Vagina (tissue), 2 donors: ENCODE measurements around the gene NELL1.

Experiments
- POLR2A ChIP-seq, 2 donors: fragments of 450-650 bp; IDR thresholded peaks; one replicate each; pipeline ENCODE4 v1.6.1; 2017; ENCODE audit warnings: antibody characterized with exemption in 2 of 2, mild to moderate bottlenecking in 2 of 2, moderate library complexity in 2 of 2
- POLR2AphosphoS5 ChIP-seq, 2 donors: sonication (generic); formaldehyde crosslinking; IDR thresholded peaks; one replicate each; pipeline ENCODE4 v1.9.0; 2017; ENCODE audit warnings: antibody characterized with exemption in 2 of 2, mild to moderate bottlenecking in 2 of 2, low read depth in 1 of 2; ENCODE audit not compliant: insufficient read depth in 1 of 2
- TF ChIP-seq, protein P1 (sequence below), 3 experiments: fragments of 450-650 bp in 2 of 3; fragments of 200-600 bp in 1 of 3; sonication (generic) in 1 of 3; IDR thresholded peaks; one replicate each; pipeline ENCODE4 v1.5.1; 2017 to 2019; ENCODE audit warnings: antibody characterized with exemption in 3 of 3, mild to moderate bottlenecking in 2 of 3, moderate library complexity in 2 of 3

DNA sequence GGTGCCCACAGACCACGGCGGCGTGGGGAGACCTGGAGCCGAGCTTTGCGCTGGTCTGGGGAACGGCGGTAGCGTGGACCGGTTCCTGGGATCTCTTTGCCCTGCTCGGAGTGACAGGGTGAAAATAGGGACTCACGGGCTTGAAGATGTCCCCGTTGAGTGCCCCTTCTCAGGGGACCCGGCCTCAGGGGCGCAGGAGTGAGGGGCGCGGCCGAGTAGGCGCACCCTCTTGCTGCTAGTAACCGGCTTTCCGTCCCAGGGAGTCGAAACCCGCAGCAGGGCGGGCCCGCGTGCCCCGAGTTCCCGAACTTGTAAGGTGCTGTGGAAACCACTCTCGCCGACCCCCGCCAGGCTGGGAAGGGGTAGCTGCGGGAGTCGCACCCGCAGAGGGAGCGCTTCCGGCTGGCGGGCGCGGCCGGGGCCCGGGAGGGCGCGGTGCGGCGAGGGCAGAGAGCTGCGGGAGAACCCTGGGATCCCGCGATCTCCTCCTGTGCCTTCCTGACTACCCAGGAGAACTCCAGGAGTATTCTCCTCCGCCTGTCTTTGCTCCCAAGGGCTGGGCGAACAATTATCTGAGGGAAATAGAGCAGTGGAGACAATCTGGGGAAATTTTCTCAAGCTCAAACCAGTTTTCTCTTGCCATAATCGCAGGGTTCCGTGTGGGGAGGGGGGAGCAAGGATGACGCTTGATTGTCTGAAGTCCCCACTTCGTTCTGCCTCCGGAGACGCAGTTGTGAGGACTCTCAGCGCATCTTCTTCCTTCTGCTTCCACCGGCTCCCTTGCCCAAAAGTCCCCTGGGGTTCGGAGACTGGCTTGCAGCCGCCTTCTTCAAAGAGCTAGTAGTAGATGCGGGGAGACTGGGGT lies 666 bp downstream of the NELL1 start:
- TF ChIP-seq, protein P1, sequence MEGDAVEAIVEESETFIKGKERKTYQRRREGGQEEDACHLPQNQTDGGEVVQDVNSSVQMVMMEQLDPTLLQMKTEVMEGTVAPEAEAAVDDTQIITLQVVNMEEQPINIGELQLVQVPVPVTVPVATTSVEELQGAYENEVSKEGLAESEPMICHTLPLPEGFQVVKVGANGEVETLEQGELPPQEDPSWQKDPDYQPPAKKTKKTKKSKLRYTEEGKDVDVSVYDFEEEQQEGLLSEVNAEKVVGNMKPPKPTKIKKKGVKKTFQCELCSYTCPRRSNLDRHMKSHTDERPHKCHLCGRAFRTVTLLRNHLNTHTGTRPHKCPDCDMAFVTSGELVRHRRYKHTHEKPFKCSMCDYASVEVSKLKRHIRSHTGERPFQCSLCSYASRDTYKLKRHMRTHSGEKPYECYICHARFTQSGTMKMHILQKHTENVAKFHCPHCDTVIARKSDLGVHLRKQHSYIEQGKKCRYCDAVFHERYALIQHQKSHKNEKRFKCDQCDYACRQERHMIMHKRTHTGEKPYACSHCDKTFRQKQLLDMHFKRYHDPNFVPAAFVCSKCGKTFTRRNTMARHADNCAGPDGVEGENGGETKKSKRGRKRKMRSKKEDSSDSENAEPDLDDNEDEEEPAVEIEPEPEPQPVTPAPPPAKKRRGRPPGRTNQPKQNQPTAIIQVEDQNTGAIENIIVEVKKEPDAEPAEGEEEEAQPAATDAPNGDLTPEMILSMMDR (IDR thresholded peaks at IDR 0.05) = no peak
- TF ChIP-seq POLR2A (IDR thresholded peaks at IDR 0.05) (no peak), POLR2AphosphoS5 (IDR thresholded peaks at IDR 0.05; ENCODE audit: insufficient read depth in 1 of 2, low read depth in 1 of 2) (no peak)
